Measurements from ENCODE around the gene TUBGCP3.

DNA sequence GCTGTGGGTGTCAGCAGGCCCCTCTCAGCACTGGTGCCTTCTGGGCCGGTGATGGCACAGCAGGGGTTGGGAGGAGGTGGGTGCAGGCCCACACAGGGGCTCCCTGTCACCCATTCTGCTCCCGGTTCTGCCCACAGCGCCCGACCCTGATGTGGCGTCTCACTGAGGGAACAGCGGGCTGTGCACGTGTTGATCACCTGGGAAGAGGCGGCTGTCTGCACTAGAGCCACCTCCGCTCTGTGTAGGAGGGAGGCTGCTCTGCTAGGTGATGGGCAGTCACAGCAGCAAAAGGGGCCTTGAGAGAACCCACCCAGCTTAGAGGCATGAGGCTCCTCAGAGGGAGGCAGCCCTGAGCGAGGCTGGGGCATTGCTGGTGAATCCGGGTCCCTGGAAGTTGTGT, 39.2 kb upstream of the TUBGCP3 start:
- TF ChIP-seq, protein P1, sequence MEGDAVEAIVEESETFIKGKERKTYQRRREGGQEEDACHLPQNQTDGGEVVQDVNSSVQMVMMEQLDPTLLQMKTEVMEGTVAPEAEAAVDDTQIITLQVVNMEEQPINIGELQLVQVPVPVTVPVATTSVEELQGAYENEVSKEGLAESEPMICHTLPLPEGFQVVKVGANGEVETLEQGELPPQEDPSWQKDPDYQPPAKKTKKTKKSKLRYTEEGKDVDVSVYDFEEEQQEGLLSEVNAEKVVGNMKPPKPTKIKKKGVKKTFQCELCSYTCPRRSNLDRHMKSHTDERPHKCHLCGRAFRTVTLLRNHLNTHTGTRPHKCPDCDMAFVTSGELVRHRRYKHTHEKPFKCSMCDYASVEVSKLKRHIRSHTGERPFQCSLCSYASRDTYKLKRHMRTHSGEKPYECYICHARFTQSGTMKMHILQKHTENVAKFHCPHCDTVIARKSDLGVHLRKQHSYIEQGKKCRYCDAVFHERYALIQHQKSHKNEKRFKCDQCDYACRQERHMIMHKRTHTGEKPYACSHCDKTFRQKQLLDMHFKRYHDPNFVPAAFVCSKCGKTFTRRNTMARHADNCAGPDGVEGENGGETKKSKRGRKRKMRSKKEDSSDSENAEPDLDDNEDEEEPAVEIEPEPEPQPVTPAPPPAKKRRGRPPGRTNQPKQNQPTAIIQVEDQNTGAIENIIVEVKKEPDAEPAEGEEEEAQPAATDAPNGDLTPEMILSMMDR (conservative IDR thresholded peaks at IDR 0.05; ENCODE audit: low read length), result no peak
- no peak for TF ChIP-seq EZH2phosphoT487 (IDR thresholded peaks at IDR 0.05; ENCODE audit: borderline replicate concordance, low read depth, low read length)

Measured in OCI-LY7 (cell line).